H9 (cell line): ENCODE data around the gene HECW1. TPM values are rescaled to one million over a fixed set of nuclear protein-coding genes. Genes with fewer than 3 reads are reported as not detected.

Experiments
- DNase-seq: peaks from one replicate; pipeline ENCODE4 v3.0.0-alpha.2; 2017
- H2AFZ ChIP-seq: one replicate; pipeline ENCODE4 v1.6.1; 2013; ENCODE audit warnings: mild to moderate bottlenecking, low read length, control low read depth, moderate library complexity
- H2AK5ac ChIP-seq: 2 replicates; pipeline ENCODE4 v1.6.1; 2013; ENCODE audit warnings: low read length, control low read depth, mixed read lengths; ENCODE audit not compliant: insufficient read length
- H2BK120ac ChIP-seq: one replicate; pipeline ENCODE4 v1.6.1; 2013; ENCODE audit warnings: low read depth, mild to moderate bottlenecking, low read length, control low read depth, inconsistent platforms; ENCODE audit not compliant: poor library complexity, severe bottlenecking
- H2BK12ac ChIP-seq: 2 replicates; pipeline ENCODE4 v1.6.1; 2013; ENCODE audit warnings: low read length, control low read depth, mixed read lengths, low read depth; ENCODE audit not compliant: insufficient read length
- H2BK15ac ChIP-seq: 2 replicates; pipeline ENCODE4 v1.6.1; 2013; ENCODE audit warnings: low read depth, low read length, control low read depth
- H2BK20ac ChIP-seq: one replicate; pipeline ENCODE4 v1.6.1; 2013; ENCODE audit warnings: low read depth, mild to moderate bottlenecking, low read length, control low read depth, inconsistent platforms; ENCODE audit not compliant: poor library complexity, severe bottlenecking
- H2BK5ac ChIP-seq: 2 replicates; pipeline ENCODE4 v1.6.1; 2013; ENCODE audit warnings: low read length, control low read depth, mixed read lengths; ENCODE audit not compliant: insufficient read length
- H3K14ac ChIP-seq: 2 replicates; pipeline ENCODE4 v1.6.1; 2013; ENCODE audit warnings: low read length, control low read depth; ENCODE audit not compliant: insufficient read depth
- H3K18ac ChIP-seq: 2 replicates; pipeline ENCODE4 v1.6.1; 2013; ENCODE audit warnings: low read depth, mild to moderate bottlenecking, mixed read lengths, low read length, control low read depth; ENCODE audit not compliant: insufficient read length
- H3K23ac ChIP-seq: 2 replicates; pipeline ENCODE4 v1.6.1; 2013; ENCODE audit warnings: low read length, control low read depth, mixed read lengths, low read depth; ENCODE audit not compliant: insufficient read length
- H3K23me2 ChIP-seq: 2 replicates; pipeline ENCODE4 v1.6.1; 2013; ENCODE audit warnings: low read depth, mild to moderate bottlenecking, mixed read lengths, low read length, control low read depth; ENCODE audit not compliant: insufficient read length, poor library complexity, severe bottlenecking
- H3K27ac ChIP-seq: 2 replicates; pipeline ENCODE4 v1.5.1; 2013; ENCODE audit warnings: low read length, control low read depth, mixed read lengths, low read depth; ENCODE audit not compliant: insufficient read length
- H3K27me3 ChIP-seq: 2 replicates; pipeline ENCODE4 v1.6.1; 2013; ENCODE audit warnings: low read length, control low read depth, inconsistent platforms; ENCODE audit not compliant: insufficient read depth
- H3K4ac ChIP-seq: 2 replicates; pipeline ENCODE4 v1.6.1; 2013; ENCODE audit warnings: low read depth, mild to moderate bottlenecking, control low read depth, inconsistent platforms, low read length, moderate library complexity
- H3K4me1 ChIP-seq: 2 replicates; pipeline ENCODE4 v1.6.1; 2013; ENCODE audit warnings: low read length, control low read depth, inconsistent platforms; ENCODE audit not compliant: insufficient read depth
- H3K4me2 ChIP-seq: 2 replicates; pipeline ENCODE4 v1.6.1; 2013; ENCODE audit warnings: low read length, control low read depth, mixed read lengths; ENCODE audit not compliant: insufficient read length, insufficient read depth
- H3K56ac ChIP-seq: 2 replicates; pipeline ENCODE4 v1.6.1; 2013; ENCODE audit warnings: low read depth, mild to moderate bottlenecking, mixed read lengths, low read length, control low read depth; ENCODE audit not compliant: insufficient read length
- H3K79me1 ChIP-seq: 2 replicates; pipeline ENCODE4 v1.6.1; 2013; ENCODE audit warnings: low read depth, mild to moderate bottlenecking, moderate library complexity, low read length, control low read depth, inconsistent platforms; ENCODE audit not compliant: insufficient read depth, poor library complexity, severe bottlenecking
- H3K79me2 ChIP-seq: 2 replicates; pipeline ENCODE4 v1.6.1; 2013; ENCODE audit warnings: low read length, control low read depth, inconsistent platforms; ENCODE audit not compliant: insufficient read depth
- H3K9ac ChIP-seq: 2 replicates; pipeline ENCODE4 v1.6.1; 2013; ENCODE audit warnings: low read length, control low read depth, mixed read lengths; ENCODE audit not compliant: insufficient read length; ENCODE audit errors: extremely low read depth
- H3K9me3 ChIP-seq: one replicate; pipeline ENCODE4 v1.6.1; 2013; ENCODE audit warnings: low read depth, low read length, inconsistent platforms; ENCODE audit not compliant: control insufficient read depth
- H3T11ph ChIP-seq: one replicate; pipeline ENCODE4 v1.6.1; 2013; ENCODE audit warnings: mild to moderate bottlenecking, low read length, control low read depth, inconsistent platforms
- H4K20me1 ChIP-seq: one replicate; pipeline ENCODE4 v1.6.1; 2013; ENCODE audit not compliant: control insufficient read depth, insufficient read length, insufficient read depth
- H4K5ac ChIP-seq: 2 replicates; pipeline ENCODE4 v1.6.1; 2013; ENCODE audit warnings: low read depth, mild to moderate bottlenecking, mixed read lengths, low read length, control low read depth; ENCODE audit not compliant: insufficient read length
- H4K8ac ChIP-seq: replicated peaks from 2 replicates; pipeline ENCODE4 v1.6.1; 2013; ENCODE audit warnings: low read length, control low read depth, mixed read lengths, low read depth; ENCODE audit not compliant: insufficient read length
- H4K91ac ChIP-seq: 2 replicates; pipeline ENCODE4 v1.6.1; 2013; ENCODE audit warnings: low read depth, mild to moderate bottlenecking, moderate library complexity, mixed read lengths, low read length, control low read depth; ENCODE audit not compliant: insufficient read length
- H3K27ac Mint-ChIP-seq, 3 experiments: 2 replicates in 2 of 3; 3 replicates in 1 of 3; pipeline ENCODE4 v1.8.0; 2020 to 2021; ENCODE audit warnings: mixed read lengths in 3 of 3, mild to moderate bottlenecking in 1 of 3, moderate library complexity in 1 of 3
- H3K27me3 Mint-ChIP-seq: 2 replicates; pipeline ENCODE4 v1.8.0; 2021; ENCODE audit warnings: low read depth, mild to moderate bottlenecking, moderate library complexity, mixed read lengths
- H3K36me3 Mint-ChIP-seq, 3 experiments: 2 replicates in 2 of 3; 3 replicates in 1 of 3; pipeline ENCODE4 v1.8.0; 2020 to 2021; ENCODE audit warnings: low read depth in 3 of 3, mixed read lengths in 3 of 3; ENCODE audit not compliant: insufficient read depth in 1 of 3
- H3K4me1 Mint-ChIP-seq, 2 experiments: 2 replicates each; pipeline ENCODE4 v1.8.0; 2020; ENCODE audit warnings: mixed read lengths in 2 of 2
- H3K4me3 Mint-ChIP-seq, 2 experiments: 2 replicates in 1 of 2; 3 replicates in 1 of 2; pipeline ENCODE4 v1.8.0; 2020 to 2021; ENCODE audit warnings: mild to moderate bottlenecking in 2 of 2, mixed read lengths in 2 of 2, moderate library complexity in 1 of 2
- H3K9me3 Mint-ChIP-seq, 2 experiments: 2 replicates in 1 of 2; 3 replicates in 1 of 2; pipeline ENCODE4 v1.8.0; 2020; ENCODE audit warnings: mild to moderate bottlenecking in 2 of 2, mixed read lengths in 2 of 2, moderate library complexity in 1 of 2
- WGBS: extraction: QIAGEN DNeasy Blood & Tissue Kit; methylation state at CpG from one replicate; pipeline ENCODE4 v1.1.7; 2013; ENCODE audit warnings: missing lambda C conversion rate, low lambda C conversion rate, mixed read lengths; ENCODE audit not compliant: insufficient read length; ENCODE audit errors: extremely low coverage; 5-methylcytosine and 5-hydroxymethylcytosine counted together
- total RNA-seq: library from RNA; stranded (reverse); gene quantifications from 2 replicates; pipeline ENCODE4 v1.2.1, GENCODE V29; 2021
- TF ChIP-seq, protein P1 (sequence below): fragments of 200-600 bp; sonication (generic); conservative IDR thresholded peaks from 3 replicates; pipeline ENCODE4 v1.8.0; 2021; ENCODE audit warnings: antibody characterized with exemption, mild to moderate bottlenecking

HECW1 gene
- total RNA-seq, 1 experiment from 2014 or later = 5.0 TPM

DNA sequence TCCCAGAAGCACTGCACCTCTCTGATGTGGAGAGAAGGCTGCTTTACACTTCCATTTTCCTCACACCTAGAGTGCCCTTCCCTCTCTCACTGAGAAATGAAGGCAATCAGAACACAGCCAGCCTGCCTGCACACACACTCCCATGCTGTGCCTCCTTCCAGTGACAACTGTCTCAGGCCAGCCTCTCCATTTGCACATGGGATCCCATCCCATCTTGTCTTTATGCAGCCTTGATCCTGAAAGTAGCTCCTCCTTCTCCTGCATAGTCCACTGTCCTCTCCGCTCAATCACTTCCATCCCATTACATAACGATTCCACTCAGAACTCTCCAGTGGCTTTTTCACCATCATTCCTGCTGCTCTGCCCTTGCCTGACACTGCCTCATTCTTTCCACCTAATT is 266.8 kb downstream of the HECW1 start:
- Histone ChIP-seq H2AFZ (no peak overlapping the region), H2AK5ac (no peak overlapping the region), H3K4ac (no peak overlapping the region), H3K23me2 (no peaks in the 10 kb centered on the region), H2BK12ac (no peak overlapping the region), H3K27ac (no peak overlapping the region), H3K14ac (no peak overlapping the region), H3T11ph (no peak overlapping the region), H3K79me2 (no peaks in the 10 kb centered on the region), H3K18ac (no peak overlapping the region), H2BK20ac (no peak overlapping the region), H2BK15ac (no peak overlapping the region), H2BK5ac (no peak overlapping the region), H4K5ac (no peak overlapping the region), H3K9ac (no peak overlapping the region), H3K79me1 (no peaks in the 10 kb centered on the region), H3K23ac (no peak overlapping the region), H3K27me3 (no peaks in the 10 kb centered on the region), H2BK120ac (no peak overlapping the region), H3K4me2 (no peak overlapping the region), H4K91ac (no peak overlapping the region), H3K4me1 (no peaks in the 10 kb centered on the region), H3K9me3 (no peaks in the 10 kb centered on the region), H4K20me1 (no peaks in the 10 kb centered on the region), H3K56ac (no peak overlapping the region), H4K8ac (no peak overlapping the region)
- Mint-ChIP-seq H3K27me3 (no peaks in the 10 kb centered on the region; the same call in 1 of the 2 replicates), H3K4me1 (peaks cover 17 to 22% of the 10 kb centered on the region in 2 experiments), H3K27ac (no peak overlapping the region; a peak in 2 of 7 replicates), H3K36me3 (no peaks in the 10 kb centered on the region; a peak in 2 of 7 replicates), H3K4me3 (no peak overlapping the region), H3K9me3 (no peaks in the 10 kb centered on the region; a peak in 1 of 5 replicates)
- TF ChIP-seq, protein P1, sequence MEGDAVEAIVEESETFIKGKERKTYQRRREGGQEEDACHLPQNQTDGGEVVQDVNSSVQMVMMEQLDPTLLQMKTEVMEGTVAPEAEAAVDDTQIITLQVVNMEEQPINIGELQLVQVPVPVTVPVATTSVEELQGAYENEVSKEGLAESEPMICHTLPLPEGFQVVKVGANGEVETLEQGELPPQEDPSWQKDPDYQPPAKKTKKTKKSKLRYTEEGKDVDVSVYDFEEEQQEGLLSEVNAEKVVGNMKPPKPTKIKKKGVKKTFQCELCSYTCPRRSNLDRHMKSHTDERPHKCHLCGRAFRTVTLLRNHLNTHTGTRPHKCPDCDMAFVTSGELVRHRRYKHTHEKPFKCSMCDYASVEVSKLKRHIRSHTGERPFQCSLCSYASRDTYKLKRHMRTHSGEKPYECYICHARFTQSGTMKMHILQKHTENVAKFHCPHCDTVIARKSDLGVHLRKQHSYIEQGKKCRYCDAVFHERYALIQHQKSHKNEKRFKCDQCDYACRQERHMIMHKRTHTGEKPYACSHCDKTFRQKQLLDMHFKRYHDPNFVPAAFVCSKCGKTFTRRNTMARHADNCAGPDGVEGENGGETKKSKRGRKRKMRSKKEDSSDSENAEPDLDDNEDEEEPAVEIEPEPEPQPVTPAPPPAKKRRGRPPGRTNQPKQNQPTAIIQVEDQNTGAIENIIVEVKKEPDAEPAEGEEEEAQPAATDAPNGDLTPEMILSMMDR = no peak
- no peak for DNase-seq
- no CpG with 5 or more reads among the region's 2 CpGs for WGBS
